Hepatocyte (in vitro differentiated cells): Measurements from ENCODE around the gene HOXC6. TPM values are rescaled to one million over a fixed set of nuclear protein-coding genes. Genes with fewer than 3 reads are reported as not detected.

Experiments used
- DNase-seq: peaks from one replicate; pipeline ENCODE4 v3.0.0-alpha.2; 2016; ENCODE audit warnings: low spot score
- H2AFZ ChIP-seq: fragments of 200-600 bp; sonication (generic); 2 replicates; pipeline ENCODE4 v1.6.0; 2016; ENCODE audit warnings: antibody characterized with exemption, mild to moderate bottlenecking
- H3K27ac ChIP-seq: fragments of 200-600 bp; sonication (generic); 2 replicates; pipeline ENCODE4 v1.5.1; 2016; ENCODE audit warnings: mild to moderate bottlenecking
- H3K27me3 ChIP-seq: fragments of 200-600 bp; sonication (generic); 2 replicates; pipeline ENCODE4 v1.6.1; 2016
- H3K36me3 ChIP-seq: fragments of 200-600 bp; sonication (generic); replicated peaks from 2 replicates; pipeline ENCODE4 v1.5.1; 2016; ENCODE audit warnings: low read depth; ENCODE audit not compliant: insufficient read depth
- H3K4me1 ChIP-seq: fragments of 200-600 bp; sonication (generic); 2 replicates; pipeline ENCODE4 v1.5.1; 2016; ENCODE audit warnings: mild to moderate bottlenecking, moderate library complexity; ENCODE audit not compliant: insufficient read depth
- H3K4me2 ChIP-seq: fragments of 200-600 bp; sonication (generic); 2 replicates; pipeline ENCODE4 v1.6.0; 2016
- H3K4me3 ChIP-seq: fragments of 200-600 bp; sonication (generic); 2 replicates; pipeline ENCODE4 v1.5.1; 2016; ENCODE audit warnings: mild to moderate bottlenecking
- H3K79me2 ChIP-seq: fragments of 200-600 bp; sonication (generic); 2 replicates; pipeline ENCODE4 v1.6.0; 2017; ENCODE audit warnings: mild to moderate bottlenecking
- H3K9me2 ChIP-seq: fragments of 200-600 bp; sonication (generic); replicated peaks from 2 replicates; pipeline ENCODE4 v1.6.0; 2017; ENCODE audit warnings: mild to moderate bottlenecking; ENCODE audit not compliant: insufficient read depth
- H3K9me3 ChIP-seq: fragments of 200-600 bp; sonication (generic); 2 replicates; pipeline ENCODE4 v1.5.1; 2016; ENCODE audit warnings: low read depth, mild to moderate bottlenecking
- H4K20me1 ChIP-seq: fragments of 200-600 bp; sonication (generic); 2 replicates; pipeline ENCODE4 v1.6.0; 2016; ENCODE audit warnings: mild to moderate bottlenecking; ENCODE audit not compliant: insufficient read depth, poor library complexity, severe bottlenecking
- EZH2 ChIP-seq: fragments of 200-600 bp; sonication (generic); IDR thresholded peaks from 2 replicates; pipeline ENCODE4 v1.6.1; 2016; ENCODE audit warnings: antibody characterized with exemption, mild to moderate bottlenecking, borderline replicate concordance
- EZH2phosphoT487 ChIP-seq: fragments of 200-600 bp; sonication (generic); IDR thresholded peaks from one replicate; pipeline ENCODE4 v1.6.1; 2018; ENCODE audit warnings: antibody characterized with exemption, mild to moderate bottlenecking, low read depth, moderate library complexity; ENCODE audit not compliant: unreplicated experiment, severe bottlenecking
- WGBS: methylation state at CpG from one replicate; pipeline ENCODE4 v1.1.6; 2016; ENCODE audit warnings: low lambda C conversion rate; ENCODE audit errors: missing lambda C conversion rate; 5-methylcytosine and 5-hydroxymethylcytosine counted together
- polyA plus RNA-seq: library from polyadenylated mRNA; unstranded; fragments of >200 nt; fragmentation: Nextera tagmentation; extraction: Ambion mirVana; gene quantifications from 2 replicates; pipeline ENCODE4 v1.2.1, GENCODE V29; 2016
- total RNA-seq: library from RNA; depleted of rRNA; stranded (reverse); fragments of >200 nt; gene quantifications from 2 replicates; pipeline ENCODE4 v1.2.3, GENCODE V29; 2014
- TF ChIP-seq, protein P1 (sequence below): fragments of 200-600 bp; sonication (generic); IDR thresholded peaks from 2 replicates; pipeline ENCODE4 v1.5.1; 2016; ENCODE audit warnings: antibody characterized with exemption, mild to moderate bottlenecking; ENCODE audit not compliant: poor library complexity

The HOXC6 gene
- total and polyA plus RNA-seq, 2 experiments from 2014 or later = 4.5 to 11.1 TPM

DNA sequence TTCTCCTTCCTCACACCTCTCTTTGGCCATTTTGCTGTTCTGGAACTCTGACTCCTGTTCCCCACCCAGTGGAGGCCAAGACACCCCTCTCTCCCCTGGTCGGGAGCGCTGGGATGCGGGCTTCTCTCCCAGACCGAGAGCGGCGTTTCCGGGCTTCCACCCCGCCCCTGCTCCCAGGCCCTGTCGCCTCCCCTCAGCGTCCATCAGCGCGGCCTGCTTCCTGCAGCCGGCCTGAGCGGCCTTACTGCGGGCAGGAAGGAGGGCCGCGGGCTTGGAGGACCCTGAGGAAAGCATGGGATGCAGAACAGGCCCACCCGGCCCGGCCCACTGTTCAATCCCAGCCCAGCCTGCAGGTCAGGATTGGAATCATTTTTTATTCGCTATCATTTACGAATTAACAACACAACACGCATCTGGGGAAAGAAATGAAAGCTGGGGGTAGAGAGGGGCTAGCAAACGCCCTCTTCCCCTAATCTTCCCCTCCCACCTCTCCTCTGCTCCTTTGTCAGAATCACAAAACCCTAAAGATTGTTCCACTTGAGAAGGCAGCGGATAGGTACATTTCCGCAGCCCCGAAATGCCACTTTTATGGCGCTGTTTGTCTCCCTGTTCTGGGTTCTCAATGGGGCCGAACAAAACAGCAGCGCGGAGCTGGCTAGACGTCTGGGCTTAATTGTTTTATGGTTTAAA, 23.3 kb upstream of the HOXC6 start:
- H3K9me2 ChIP-seq = no peaks in the 10 kb centered on the region
- H3K9me3 ChIP-seq = no peaks in the 10 kb centered on the region
- 22% methylated on average over 31 of the region's 31 CpGs for WGBS
- H3K27me3 ChIP-seq = peaks cover 93% of the 10 kb centered on the region
- no peaks in the 10 kb centered on the region for H4K20me1 ChIP-seq
- H3K27ac ChIP-seq = no peak overlapping the region
- H3K36me3 ChIP-seq = no peaks in the 10 kb centered on the region
- DNase-seq = no peak
- H3K4me3 ChIP-seq = no peak overlapping the region
- H3K4me1 ChIP-seq = peaks cover 22% of the 10 kb centered on the region
- TF ChIP-seq EZH2phosphoT487 (peak; percentile 27), EZH2 (no peak)
- TF ChIP-seq, protein P1, sequence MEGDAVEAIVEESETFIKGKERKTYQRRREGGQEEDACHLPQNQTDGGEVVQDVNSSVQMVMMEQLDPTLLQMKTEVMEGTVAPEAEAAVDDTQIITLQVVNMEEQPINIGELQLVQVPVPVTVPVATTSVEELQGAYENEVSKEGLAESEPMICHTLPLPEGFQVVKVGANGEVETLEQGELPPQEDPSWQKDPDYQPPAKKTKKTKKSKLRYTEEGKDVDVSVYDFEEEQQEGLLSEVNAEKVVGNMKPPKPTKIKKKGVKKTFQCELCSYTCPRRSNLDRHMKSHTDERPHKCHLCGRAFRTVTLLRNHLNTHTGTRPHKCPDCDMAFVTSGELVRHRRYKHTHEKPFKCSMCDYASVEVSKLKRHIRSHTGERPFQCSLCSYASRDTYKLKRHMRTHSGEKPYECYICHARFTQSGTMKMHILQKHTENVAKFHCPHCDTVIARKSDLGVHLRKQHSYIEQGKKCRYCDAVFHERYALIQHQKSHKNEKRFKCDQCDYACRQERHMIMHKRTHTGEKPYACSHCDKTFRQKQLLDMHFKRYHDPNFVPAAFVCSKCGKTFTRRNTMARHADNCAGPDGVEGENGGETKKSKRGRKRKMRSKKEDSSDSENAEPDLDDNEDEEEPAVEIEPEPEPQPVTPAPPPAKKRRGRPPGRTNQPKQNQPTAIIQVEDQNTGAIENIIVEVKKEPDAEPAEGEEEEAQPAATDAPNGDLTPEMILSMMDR = no peak
- H3K79me2 ChIP-seq = peaks cover 4% of the 10 kb centered on the region
- peak overlapping the region; percentile 89 for H3K4me2 ChIP-seq
- no peak overlapping the region for H2AFZ ChIP-seq

DNA sequence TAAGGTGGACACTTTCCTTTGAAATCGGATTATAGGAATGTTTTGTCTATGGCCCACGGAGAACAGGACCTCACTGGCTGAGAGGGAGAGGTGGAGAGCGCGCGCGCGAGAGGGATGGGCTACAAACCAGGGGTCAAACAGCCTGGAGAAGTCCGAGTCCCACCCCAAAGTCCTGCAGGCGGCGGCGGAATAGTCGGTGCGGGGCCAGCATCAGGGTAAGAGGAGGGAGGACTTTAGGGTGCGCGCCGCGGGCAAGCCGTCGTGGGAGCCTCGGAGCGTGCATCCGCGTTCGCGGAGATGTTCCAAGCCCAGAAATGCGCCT, 22.7 kb upstream of the HOXC6 start:
- Histone ChIP-seq H3K9me2 (no peaks in the 10 kb centered on the region), H3K79me2 (peaks cover 4% of the 10 kb centered on the region)

DNA sequence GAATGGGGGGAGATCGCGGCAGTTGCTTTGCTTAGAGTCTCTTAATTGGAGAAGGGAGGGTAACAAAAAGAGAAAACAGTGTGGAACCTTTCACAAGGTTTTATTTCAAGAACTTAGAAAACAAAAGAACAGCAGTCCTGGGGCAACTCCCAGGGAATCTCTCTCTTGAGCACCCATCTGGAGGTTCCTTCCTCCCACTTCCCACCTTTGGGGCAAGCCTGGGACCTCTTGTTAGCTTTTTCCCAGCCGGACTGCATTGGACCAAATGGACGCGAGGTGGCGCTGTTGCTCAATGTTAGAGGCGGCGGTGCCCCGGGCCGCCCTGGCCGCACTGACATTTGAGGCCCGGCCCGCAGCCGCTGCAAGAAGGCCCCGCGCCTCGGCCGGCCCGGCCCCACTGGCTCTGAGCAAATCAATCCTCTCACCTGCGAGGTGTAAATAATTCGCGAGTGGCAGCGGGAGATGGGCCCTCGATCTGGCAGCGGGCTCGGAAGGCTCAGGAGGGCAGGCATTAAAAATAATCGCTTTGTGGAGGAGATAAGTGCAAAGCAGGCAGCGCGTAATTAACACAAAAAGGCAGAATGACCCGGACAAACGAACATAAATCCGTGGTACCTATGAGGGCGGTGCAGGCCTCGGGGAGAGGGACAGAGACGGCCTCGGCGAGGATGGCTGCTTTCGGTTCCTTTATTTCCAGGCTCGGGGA, 22.2 kb upstream of the HOXC6 start:
- Histone ChIP-seq H3K27ac (peak overlapping the region; percentile 61), H3K27me3 (peaks cover 93% of the 10 kb centered on the region), H3K4me2 (peak overlapping the region; percentile 89), H3K79me2 (peaks cover 4% of the 10 kb centered on the region), H3K9me3 (no peaks in the 10 kb centered on the region), H3K9me2 (no peaks in the 10 kb centered on the region), H3K4me1 (peaks cover 15% of the 10 kb centered on the region), H3K4me3 (peak overlapping the region; percentile 31), H3K36me3 (no peaks in the 10 kb centered on the region), H4K20me1 (no peaks in the 10 kb centered on the region), H2AFZ (peak overlapping the region; percentile 62)
- 10% methylated on average over 39 of the region's 39 CpGs for WGBS
- TF ChIP-seq EZH2 (peak; percentile 66), EZH2phosphoT487 (no peak)
- TF ChIP-seq, protein P1 = peak; percentile 98
- peak; percentile 93 for DNase-seq

More for the DNA sequence above, 22.7 kb upstream of the HOXC6 start:
- Histone ChIP-seq H3K36me3 (no peaks in the 10 kb centered on the region), H3K9me3 (no peaks in the 10 kb centered on the region), H4K20me1 (no peaks in the 10 kb centered on the region), H3K4me2 (peak overlapping the region; percentile 89), H2AFZ (no peak overlapping the region), H3K27ac (no peak overlapping the region), H3K27me3 (peaks cover 93% of the 10 kb centered on the region), H3K4me3 (no peak overlapping the region), H3K4me1 (peaks cover 17% of the 10 kb centered on the region)
- DNase-seq = no peak
- no peak for TF ChIP-seq EZH2phosphoT487
- no peak for TF ChIP-seq EZH2
- TF ChIP-seq, protein P1 = no peak
- 11% methylated on average over 26 of the region's 26 CpGs for WGBS
